ENCODE results near the gene SPATA2L.

DNA sequence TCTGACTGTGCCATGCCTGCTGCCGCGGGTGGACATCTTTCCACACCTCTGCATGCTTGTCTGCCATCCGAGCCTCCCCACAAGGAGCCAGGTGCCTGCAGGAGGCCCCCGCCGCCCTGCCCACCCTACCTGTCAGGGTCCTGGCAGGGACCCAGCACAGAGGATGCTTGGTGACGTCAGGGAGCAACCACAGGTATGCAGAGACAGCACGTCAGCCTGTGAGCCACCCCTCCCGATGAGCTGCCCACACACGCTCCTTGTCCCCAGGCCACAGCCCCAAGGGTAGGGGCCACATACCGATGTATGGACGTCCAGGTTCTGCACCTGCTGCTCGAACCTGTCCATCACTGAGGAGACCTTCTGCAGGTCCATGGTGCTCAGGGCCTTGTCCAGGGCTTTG, 54.6 kb downstream of the SPATA2L start:
- TF ChIP-seq, protein P1, sequence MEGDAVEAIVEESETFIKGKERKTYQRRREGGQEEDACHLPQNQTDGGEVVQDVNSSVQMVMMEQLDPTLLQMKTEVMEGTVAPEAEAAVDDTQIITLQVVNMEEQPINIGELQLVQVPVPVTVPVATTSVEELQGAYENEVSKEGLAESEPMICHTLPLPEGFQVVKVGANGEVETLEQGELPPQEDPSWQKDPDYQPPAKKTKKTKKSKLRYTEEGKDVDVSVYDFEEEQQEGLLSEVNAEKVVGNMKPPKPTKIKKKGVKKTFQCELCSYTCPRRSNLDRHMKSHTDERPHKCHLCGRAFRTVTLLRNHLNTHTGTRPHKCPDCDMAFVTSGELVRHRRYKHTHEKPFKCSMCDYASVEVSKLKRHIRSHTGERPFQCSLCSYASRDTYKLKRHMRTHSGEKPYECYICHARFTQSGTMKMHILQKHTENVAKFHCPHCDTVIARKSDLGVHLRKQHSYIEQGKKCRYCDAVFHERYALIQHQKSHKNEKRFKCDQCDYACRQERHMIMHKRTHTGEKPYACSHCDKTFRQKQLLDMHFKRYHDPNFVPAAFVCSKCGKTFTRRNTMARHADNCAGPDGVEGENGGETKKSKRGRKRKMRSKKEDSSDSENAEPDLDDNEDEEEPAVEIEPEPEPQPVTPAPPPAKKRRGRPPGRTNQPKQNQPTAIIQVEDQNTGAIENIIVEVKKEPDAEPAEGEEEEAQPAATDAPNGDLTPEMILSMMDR (IDR thresholded peaks at IDR 0.05 in 4 of 5, conservative IDR thresholded peaks at IDR 0.05 in 1 of 5): no peak
- TF ChIP-seq POLR2A (IDR thresholded peaks at IDR 0.05): no peak
